Vagina (tissue), 2 donors: ENCODE data around the gene LIAS. TPM values are rescaled to one million over a fixed set of nuclear protein-coding genes. Genes with fewer than 3 reads are reported as not detected.
A peak's percentile ranks its signal among the peaks of the same experiment; 100 is the strongest.

Source experiments
- DNase-seq, 2 donors: peaks; one replicate each; pipeline ENCODE4 v3.0.0-alpha.2; 2017; ENCODE audit errors: extremely low spot score in 2 of 2
- H3K27ac ChIP-seq: fragments of 200-600 bp; sonication (generic); one replicate; pipeline ENCODE4 v1.5.1; 2019
- H3K27me3 ChIP-seq: fragments of 200-600 bp; sonication (generic); one replicate; pipeline ENCODE4 v1.5.1; 2019
- H3K36me3 ChIP-seq, 2 donors: fragments of 200-600 bp; sonication (generic); one replicate each; pipeline ENCODE4 v1.5.1; 2017 to 2019
- H3K4me1 ChIP-seq: fragments of 200-600 bp; sonication (generic); one replicate; pipeline ENCODE4 v1.5.1; 2019
- H3K4me3 ChIP-seq, 2 donors: fragments of 200-600 bp; sonication (generic); 1 replicate in 1 of 2; 2 replicates in 1 of 2; pipeline ENCODE4 v1.5.1; 2016 to 2019
- H3K9me3 ChIP-seq: fragments of 200-600 bp; sonication (generic); one replicate; pipeline ENCODE4 v1.5.1; 2019
- CTCF ChIP-seq, 3 experiments: fragments of 450-650 bp in 2 of 3; fragments of 200-600 bp in 1 of 3; sonication (generic) in 1 of 3; IDR thresholded peaks; one replicate each; pipeline ENCODE4 v1.5.1; 2017 to 2019; ENCODE audit warnings: antibody characterized with exemption in 3 of 3, mild to moderate bottlenecking in 2 of 3, moderate library complexity in 2 of 3
- POLR2A ChIP-seq, 2 donors: fragments of 450-650 bp; IDR thresholded peaks; one replicate each; pipeline ENCODE4 v1.6.1; 2017; ENCODE audit warnings: antibody characterized with exemption in 2 of 2, mild to moderate bottlenecking in 2 of 2, moderate library complexity in 2 of 2
- POLR2AphosphoS5 ChIP-seq, 2 donors: sonication (generic); formaldehyde crosslinking; IDR thresholded peaks; one replicate each; pipeline ENCODE4 v1.9.0; 2017; ENCODE audit warnings: antibody characterized with exemption in 2 of 2, mild to moderate bottlenecking in 2 of 2, low read depth in 1 of 2; ENCODE audit not compliant: insufficient read depth in 1 of 2
- intact Hi-C: fragments of 100-400 bp; cut with DNase I; formaldehyde crosslinking; loops from one replicate; pipeline ENCODE4 v1.15.1; 2023
- microRNA-seq: library from miRNA; unstranded; fragments of <30 nt; microRNA quantifications from one replicate; pipeline ENCODE4, GENCODE V29; 2017; ENCODE audit warnings: borderline number of aligned reads, borderline replicate concordance
- small RNA-seq: library from RNA; depleted of rRNA; stranded (forward); fragments of <200 nt; gene quantifications from one replicate; pipeline ENCODE3, GENCODE V24; 2016
- total RNA-seq: library from RNA; depleted of rRNA; stranded (reverse); fragments of >200 nt; gene quantifications from one replicate; pipeline ENCODE4 v1.2.3, GENCODE V29; 2016

Gene LIAS
- total RNA-seq, 1 donor from 2014 or later, result 10.1 TPM

DNA sequence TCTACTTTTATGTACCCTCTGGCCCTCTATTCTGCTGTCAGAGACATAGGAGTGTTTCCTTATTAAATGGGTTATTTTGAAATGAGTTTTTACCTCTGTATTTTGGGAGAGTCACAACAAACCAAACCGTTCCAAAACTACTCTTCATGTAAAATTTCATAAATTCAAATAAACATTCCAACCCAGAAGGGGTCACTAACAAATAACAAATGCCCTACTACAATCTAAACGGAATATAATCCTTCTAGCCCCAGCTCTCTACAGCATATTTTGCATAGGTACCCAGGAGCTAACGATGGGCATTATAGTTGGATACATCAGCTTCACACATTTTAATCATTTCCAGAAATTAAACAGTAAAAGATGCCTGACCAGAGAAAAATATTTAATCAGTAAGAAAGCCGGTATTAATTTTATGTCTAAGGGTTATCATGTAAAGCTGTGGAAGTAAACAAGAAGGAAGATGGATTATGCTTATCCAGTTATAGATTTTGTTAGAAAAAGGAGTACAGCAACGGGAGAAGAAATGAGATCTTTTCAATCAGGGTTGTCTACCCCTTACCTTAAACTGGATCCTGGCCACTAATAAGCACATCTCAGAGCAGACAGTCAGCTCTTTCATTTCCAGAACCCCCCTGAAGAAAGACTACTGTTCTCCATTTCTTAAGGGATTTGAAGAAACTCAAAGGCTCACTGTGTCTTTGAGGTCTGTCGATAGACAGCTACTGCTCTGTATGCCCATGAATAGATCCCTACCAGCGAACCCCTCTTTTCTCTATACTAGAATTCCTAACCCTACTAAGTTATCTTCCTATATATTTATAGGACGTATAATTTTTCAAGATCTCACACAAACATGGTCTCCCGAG is 67.2 kb downstream of the LIAS start:
- H3K4me1 ChIP-seq, result peaks cover 59% of the 10 kb centered on the region
- TF ChIP-seq POLR2AphosphoS5 (IDR thresholded peaks at IDR 0.05; ENCODE audit: insufficient read depth in 1 of 2, low read depth in 1 of 2) (no peak), CTCF (IDR thresholded peaks at IDR 0.05) (no peak), POLR2A (IDR thresholded peaks at IDR 0.05) (no peak)
- intact Hi-C loops, result loop anchor here (5.0 kb wide), 4 partner anchors 69 to 1839 kb away; partner anchors contain the start of genes LIAS, PDS5A, RELL1 and RPL9
- no peaks in the 10 kb centered on the region for H3K9me3 ChIP-seq
- peak overlapping the region; percentile 86 to 91 for H3K4me3 ChIP-seq
- no peaks in the 10 kb centered on the region for H3K36me3 ChIP-seq
- DNase-seq, result no peak
- H3K27me3 ChIP-seq, result no peaks in the 10 kb centered on the region
- H3K27ac ChIP-seq, result peak overlapping the region; percentile 94

- H3K27ac ChIP-seq, result peak overlapping the region; percentile 94
- H3K27me3 ChIP-seq, result no peaks in the 10 kb centered on the region
- DNase-seq, result peak in 1 of 2 donors; percentile 89
- no peaks in the 10 kb centered on the region for H3K36me3 ChIP-seq
- intact Hi-C loops, result loop anchor here (5.0 kb wide), 4 partner anchors 70 to 1840 kb away; partner anchors contain the start of genes LIAS, PDS5A, RELL1 and RPL9
- H3K4me3 ChIP-seq, result peak overlapping the region; percentile 86 to 91
- peaks cover 53% of the 10 kb centered on the region for H3K4me1 ChIP-seq
- TF ChIP-seq POLR2A (IDR thresholded peaks at IDR 0.05), result no peak
- TF ChIP-seq POLR2AphosphoS5 (IDR thresholded peaks at IDR 0.05; ENCODE audit: insufficient read depth in 1 of 2, low read depth in 1 of 2), result no peak
- TF ChIP-seq CTCF (IDR thresholded peaks at IDR 0.05), result no peak
- no peaks in the 10 kb centered on the region for H3K9me3 ChIP-seq
Observed at GRCh38 chr4:39526765-39527295, 68.0 kb downstream of the LIAS start.

DNA sequence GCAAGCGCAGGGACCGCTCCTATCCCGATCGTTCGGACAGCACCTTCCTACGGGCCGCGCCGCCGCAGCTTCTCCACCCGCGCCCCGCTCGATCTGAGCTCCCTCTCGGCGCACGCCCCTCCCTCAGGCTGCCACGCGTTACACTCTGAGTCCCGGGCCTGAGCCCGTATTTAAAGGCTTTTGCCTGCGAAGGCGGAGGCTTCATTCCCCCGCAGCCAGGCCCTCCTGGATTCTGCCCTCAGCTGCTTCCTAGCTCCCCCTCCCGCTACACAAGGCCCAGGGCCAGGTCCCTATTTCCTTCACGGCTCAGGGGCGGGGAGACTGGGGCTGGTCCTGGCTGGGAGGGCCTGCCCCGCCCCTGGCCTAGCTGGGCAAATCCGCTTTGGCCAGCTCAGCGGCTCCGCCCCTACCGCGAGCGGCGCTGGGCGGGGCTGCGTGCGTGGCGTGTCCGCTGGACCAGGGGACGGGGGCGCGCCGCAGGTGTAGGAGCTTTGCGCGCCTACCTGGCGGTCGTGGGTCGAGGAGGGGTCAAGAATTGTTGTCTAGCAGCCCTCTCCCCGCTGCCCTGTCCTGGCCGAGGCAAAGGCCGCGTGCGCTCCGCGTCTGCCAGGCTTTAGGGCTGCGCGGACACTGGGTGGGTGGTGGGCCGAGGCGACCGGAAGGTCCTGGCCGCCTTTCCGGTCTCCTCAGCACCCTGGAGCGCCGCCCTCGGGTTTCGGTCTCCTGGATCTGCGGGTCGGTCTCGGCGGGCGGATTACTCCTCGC is 68.6 kb downstream of the LIAS start, which contains the start of gene UGDH:
Gene UGDH (minus strand): TSS at position 144 of the 765 bp plus-strand sequence. CDS start 5,927 bp downstream, outside the sequence.
- peak; percentile 97 to 98 for DNase-seq
- Histone ChIP-seq H3K27me3 (no peaks in the 10 kb centered on the region), H3K9me3 (no peaks in the 10 kb centered on the region), H3K4me1 (peaks cover 47% of the 10 kb centered on the region), H3K36me3 (peaks cover 0 to 3% of the 10 kb centered on the region in 2 donors), H3K4me3 (peak within 1 kb of the TSS; percentile 86 to 91), H3K27ac (peak within 1 kb of the TSS; percentile 94)
- TF ChIP-seq CTCF (IDR thresholded peaks at IDR 0.05), result no peak
- peak in 1 of 2 donors; percentile 91 for TF ChIP-seq POLR2A (IDR thresholded peaks at IDR 0.05)
- peak; percentile 86 to 100 for TF ChIP-seq POLR2AphosphoS5 (IDR thresholded peaks at IDR 0.05; ENCODE audit: insufficient read depth in 1 of 2, low read depth in 1 of 2)
- intact Hi-C loops, result loop anchor here (5.0 kb wide), 4 partner anchors 70 to 1840 kb away; partner anchors contain the start of genes LIAS, PDS5A, RELL1 and RPL9

GRCh38 chr4:39528061-39528465 is 69.2 kb downstream of the LIAS start:
- H3K4me3 ChIP-seq, result peak overlapping the region; percentile 86 to 91
- intact Hi-C loops, result loop anchor here (5.0 kb wide), 4 partner anchors 71 to 1841 kb away; partner anchors contain the start of genes LIAS, PDS5A, RELL1 and RPL9
- peak in 1 of 2 donors; percentile 94 for DNase-seq
- H3K36me3 ChIP-seq, result peaks cover 0 to 3% of the 10 kb centered on the region in 2 donors
- TF ChIP-seq CTCF (IDR thresholded peaks at IDR 0.05), result no peak
- H3K27me3 ChIP-seq, result no peaks in the 10 kb centered on the region
- H3K9me3 ChIP-seq, result no peaks in the 10 kb centered on the region
- H3K4me1 ChIP-seq, result peaks cover 42% of the 10 kb centered on the region
- H3K27ac ChIP-seq, result peak overlapping the region; percentile 94

Small RNA genes within 50 kb of the gene (microRNA-seq; reads per million reads assigned to microRNA genes)
- gene MIR5591, result not detected

Small RNA genes within 50 kb of the gene (small RNA-seq; reads per million reads assigned to genes)
- gene MIR5591, result not detected
- not detected for gene RF00019

Other genes with a start within 250 kb of the LIAS start
- gene RFC1, start 92.7 kb upstream of the LIAS start, total RNA-seq, result 33.9 TPM
- gene KLB, start 52.1 kb upstream of the LIAS start, total RNA-seq, result 1.2 TPM
- gene RPL9, start 134 bp upstream of the LIAS start, total RNA-seq, result 2,100 TPM
- 43.5 TPM for gene UGDH, start 68.4 kb downstream of the LIAS start, total RNA-seq
- gene SMIM14, start 179.8 kb downstream of the LIAS start, total RNA-seq, result 23.8 TPM
- 21.4 TPM for gene UBE2K, start 239.1 kb downstream of the LIAS start, total RNA-seq